ENCODE measurements around the gene DYNC1I2.
"Not testable (repeated sequence)": the region's sequence is repeated elsewhere in the genome, so short reads cannot be mapped to it uniquely, and the experiment has no call there.

DYNC1I2 gene

DNA sequence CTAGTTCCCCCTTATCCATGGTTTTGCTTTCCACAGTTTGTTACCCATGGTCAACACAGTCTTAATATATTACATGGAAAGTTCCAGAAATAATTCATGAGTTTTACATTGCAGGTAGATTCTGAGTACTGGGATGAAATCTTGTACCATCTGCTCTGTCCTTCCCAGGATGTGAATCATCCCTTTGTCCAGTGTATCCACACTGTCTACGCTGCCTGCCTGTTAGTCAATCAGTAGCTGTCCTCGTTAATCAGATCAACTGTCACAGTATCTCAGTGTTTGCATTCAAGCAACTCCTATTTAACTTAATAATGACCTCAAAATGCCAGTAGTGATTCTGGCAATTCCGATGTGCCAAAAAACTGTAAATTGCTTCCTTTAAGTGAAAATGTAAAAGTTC is 76.3 kb downstream of the DYNC1I2 start:
- ChIA-PET POLR2A (ENCODE audit: low non-redundant PET) (no interaction called here), CTCF (no interaction called here)
- TF ChIP-seq, protein P1, sequence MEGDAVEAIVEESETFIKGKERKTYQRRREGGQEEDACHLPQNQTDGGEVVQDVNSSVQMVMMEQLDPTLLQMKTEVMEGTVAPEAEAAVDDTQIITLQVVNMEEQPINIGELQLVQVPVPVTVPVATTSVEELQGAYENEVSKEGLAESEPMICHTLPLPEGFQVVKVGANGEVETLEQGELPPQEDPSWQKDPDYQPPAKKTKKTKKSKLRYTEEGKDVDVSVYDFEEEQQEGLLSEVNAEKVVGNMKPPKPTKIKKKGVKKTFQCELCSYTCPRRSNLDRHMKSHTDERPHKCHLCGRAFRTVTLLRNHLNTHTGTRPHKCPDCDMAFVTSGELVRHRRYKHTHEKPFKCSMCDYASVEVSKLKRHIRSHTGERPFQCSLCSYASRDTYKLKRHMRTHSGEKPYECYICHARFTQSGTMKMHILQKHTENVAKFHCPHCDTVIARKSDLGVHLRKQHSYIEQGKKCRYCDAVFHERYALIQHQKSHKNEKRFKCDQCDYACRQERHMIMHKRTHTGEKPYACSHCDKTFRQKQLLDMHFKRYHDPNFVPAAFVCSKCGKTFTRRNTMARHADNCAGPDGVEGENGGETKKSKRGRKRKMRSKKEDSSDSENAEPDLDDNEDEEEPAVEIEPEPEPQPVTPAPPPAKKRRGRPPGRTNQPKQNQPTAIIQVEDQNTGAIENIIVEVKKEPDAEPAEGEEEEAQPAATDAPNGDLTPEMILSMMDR (conservative IDR thresholded peaks at IDR 0.05; ENCODE audit: low read depth): no peak
- H3K27ac ChIP-seq: no peak overlapping the region
- peak; percentile 48 for DNase-seq (ENCODE audit: low spot score)

DNA sequence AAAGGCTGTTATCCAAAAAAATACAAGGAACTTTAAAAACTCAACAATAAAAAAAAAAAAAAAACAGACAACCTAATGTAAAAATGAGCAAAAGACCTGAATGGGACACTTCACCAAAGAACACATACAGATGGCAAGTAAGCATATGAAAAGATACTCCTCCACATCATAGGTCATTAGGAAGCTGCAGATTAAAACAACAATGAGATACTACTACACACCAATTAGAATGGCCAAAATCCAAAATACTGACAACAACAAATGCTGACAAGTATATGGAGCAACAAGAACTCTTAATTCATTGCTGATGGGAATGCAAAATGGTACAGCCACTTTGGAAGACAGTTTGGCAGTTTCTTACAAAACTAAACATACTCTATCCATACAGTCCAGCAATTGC is 84.2 kb downstream of the DYNC1I2 start:
- no peak for DNase-seq (ENCODE audit: low spot score)
- TF ChIP-seq, protein P1 (conservative IDR thresholded peaks at IDR 0.05; ENCODE audit: low read depth): no peak
- H3K27ac ChIP-seq: no peak overlapping the region
- ChIA-PET POLR2A (ENCODE audit: low non-redundant PET) (no interaction called here), CTCF (no interaction called here)

DNA sequence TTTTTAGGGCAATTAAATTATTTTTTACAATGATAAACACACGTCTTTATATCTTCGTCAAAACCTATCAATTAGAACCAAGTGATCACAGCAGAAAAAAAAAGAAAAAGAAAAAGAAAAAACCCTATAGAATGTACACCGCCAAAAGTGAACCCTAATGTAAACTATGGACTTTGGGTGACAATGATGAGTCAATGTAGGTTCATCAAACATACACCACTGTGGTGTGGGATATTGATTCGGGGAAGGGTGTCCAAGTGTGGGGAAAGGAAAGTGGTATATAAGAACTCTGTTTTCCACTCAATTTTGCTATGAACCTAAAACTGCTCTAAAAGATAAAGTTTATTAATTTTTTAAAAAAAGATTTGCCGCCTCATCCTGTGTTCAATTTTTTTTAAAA is 85.1 kb downstream of the DYNC1I2 start:
- TF ChIP-seq, protein P1 (conservative IDR thresholded peaks at IDR 0.05; ENCODE audit: low read depth): no peak
- ChIA-PET POLR2A (ENCODE audit: low non-redundant PET) (no interaction called here), CTCF (interaction anchor here (0.6 kb wide), 1 partner anchor 192 kb away, joined by 3 read pairs; no protein-coding TSS in a partner anchor)
- no peak overlapping the region for H3K27ac ChIP-seq
- DNase-seq (ENCODE audit: low spot score): no peak

DNA sequence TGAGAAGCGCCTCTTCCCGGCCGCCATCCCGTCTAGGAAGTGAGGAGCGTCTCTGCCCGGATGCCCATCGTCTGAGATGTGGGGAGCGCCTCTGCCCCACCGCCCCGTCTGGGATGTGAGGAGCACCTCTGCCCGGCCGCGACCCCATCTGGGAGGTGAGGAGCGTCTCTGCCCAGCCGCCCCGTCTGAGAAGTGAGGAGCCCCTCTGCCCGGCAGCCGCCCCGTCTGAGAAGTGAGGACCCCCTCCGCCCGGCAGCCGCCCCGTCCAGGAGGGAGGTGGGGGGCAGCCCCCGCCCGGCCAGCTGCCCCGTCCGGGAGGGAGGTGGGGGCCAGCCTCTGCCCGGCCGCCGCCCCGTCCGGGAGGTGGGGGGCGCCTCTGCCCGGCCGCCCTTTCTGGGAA is 87.3 kb downstream of the DYNC1I2 start:
- DNase-seq (ENCODE audit: low spot score); H3K27ac ChIP-seq; POLR2A ChIA-PET (ENCODE audit: low non-redundant PET); CTCF ChIA-PET: not testable (repeated sequence)

DNA sequence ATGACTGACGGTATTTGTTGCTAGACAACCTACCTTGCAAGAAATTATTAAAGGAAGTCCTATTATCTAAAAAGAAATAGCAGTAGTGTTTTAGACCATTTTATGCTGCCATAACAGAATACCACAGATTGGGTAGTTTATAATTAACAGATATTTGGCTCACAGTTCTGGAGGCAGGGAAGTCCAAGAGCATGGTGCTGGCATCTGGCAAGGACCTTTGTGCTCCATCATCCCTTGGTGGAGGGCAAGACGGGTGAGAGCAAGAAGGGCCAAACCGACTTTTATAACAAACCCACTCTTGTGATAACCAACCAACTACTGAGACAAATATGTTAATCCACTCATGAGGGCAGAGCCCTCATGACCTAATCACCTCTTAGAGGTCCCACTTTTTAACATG is 91.2 kb downstream of the DYNC1I2 start:
- no peak overlapping the region for H3K27ac ChIP-seq
- TF ChIP-seq, protein P1 (conservative IDR thresholded peaks at IDR 0.05; ENCODE audit: low read depth): no peak
- POLR2A ChIA-PET (ENCODE audit: low non-redundant PET): no interaction called here
- DNase-seq (ENCODE audit: low spot score): no peak
- CTCF ChIA-PET: no interaction called here

DNA sequence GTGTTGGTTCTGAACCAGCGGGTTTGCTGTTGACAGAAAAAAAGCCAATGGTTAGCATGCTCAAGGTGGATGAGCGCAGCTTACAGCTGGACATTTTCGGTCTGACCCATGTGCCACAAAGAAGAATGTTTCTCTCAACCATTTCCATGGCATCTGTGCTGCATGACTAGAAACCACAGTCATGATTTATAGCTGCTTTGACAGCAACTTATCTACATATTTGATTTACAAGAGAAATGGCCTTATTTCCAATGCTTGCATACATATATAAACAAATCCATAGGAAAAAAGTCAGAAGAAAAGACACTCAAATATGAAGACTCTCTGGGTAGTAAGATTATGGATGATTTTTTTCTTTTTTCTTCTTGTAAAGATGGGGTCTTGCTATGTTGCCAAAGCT is 98.2 kb downstream of the DYNC1I2 start:
- no peak overlapping the region for H3K27ac ChIP-seq
- CTCF ChIA-PET: interaction anchor here (0.6 kb wide), 1 partner anchor 319 kb away, joined by 4 read pairs; no protein-coding TSS in a partner anchor
- POLR2A ChIA-PET (ENCODE audit: low non-redundant PET): no interaction called here
- TF ChIP-seq, protein P1 (conservative IDR thresholded peaks at IDR 0.05; ENCODE audit: low read depth): no peak
- no peak for DNase-seq (ENCODE audit: low spot score)

DNA sequence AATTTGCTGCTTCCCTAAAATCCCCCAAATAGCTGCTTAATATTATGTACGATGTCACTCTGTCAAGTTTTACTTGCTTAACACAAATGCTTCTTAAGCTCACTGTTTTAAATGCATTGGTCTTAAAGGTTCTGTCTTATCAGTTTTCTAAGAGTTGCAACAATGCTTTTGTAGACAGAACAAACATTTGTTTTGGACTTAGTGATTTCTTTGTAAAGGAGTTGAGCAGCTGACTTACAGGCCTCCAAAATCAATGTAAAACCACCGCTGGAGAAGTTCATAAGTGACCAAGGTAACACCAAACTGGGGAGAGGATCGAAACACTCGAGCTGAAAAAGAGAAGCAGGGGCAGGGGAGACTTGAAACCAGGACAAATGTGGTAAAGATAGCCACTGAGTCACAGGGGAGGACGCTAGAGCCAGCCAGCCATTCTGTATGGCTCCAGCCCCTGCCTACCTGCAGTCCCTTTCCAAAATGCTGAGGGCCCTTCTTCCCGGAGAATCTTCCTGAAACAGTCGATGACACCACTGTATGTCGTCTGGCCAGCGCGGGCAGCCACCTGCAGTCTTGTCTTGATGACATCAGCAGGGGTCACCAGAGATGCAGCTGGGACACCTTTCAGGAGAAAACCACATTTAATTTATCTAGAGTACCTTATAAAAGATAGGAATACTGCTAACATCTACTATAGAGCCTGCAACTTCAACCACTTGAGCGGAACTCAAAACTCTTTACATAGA is 100.2 kb downstream of the DYNC1I2 start:
- TF ChIP-seq, protein P1 (conservative IDR thresholded peaks at IDR 0.05; ENCODE audit: low read depth): no peak
- ChIA-PET CTCF (interaction anchor here (0.7 kb wide), 1 partner anchor 211 kb away, joined by 4 read pairs; no protein-coding TSS in a partner anchor), POLR2A (ENCODE audit: low non-redundant PET) (no interaction called here)
- no peak for DNase-seq (ENCODE audit: low spot score)
- no peak overlapping the region for H3K27ac ChIP-seq

Data from RWPE1 (cell line).